ENCODE data around the gene WBP11.
A peak's percentile ranks its signal among the peaks of the same experiment; 100 is the strongest.

The WBP11 gene

GRCh38 chr12:14781563-14781962 lies 21.7 kb downstream of the WBP11 start:
- no peak overlapping the region for H3K4me3 ChIP-seq (ENCODE audit: low read depth, low read length)
- TF ChIP-seq CTCF (IDR thresholded peaks at IDR 0.05; ENCODE audit: low read depth, low read length, missing control alignments), result no peak
- no peak for DNase-seq (ENCODE audit: low read depth)

GRCh38 chr12:14780859-14781258 lies 22.4 kb downstream of the WBP11 start:
- no peak for TF ChIP-seq CTCF (IDR thresholded peaks at IDR 0.05; ENCODE audit: low read depth, low read length, missing control alignments)
- DNase-seq (ENCODE audit: low read depth), result no peak
- no peak overlapping the region for H3K4me3 ChIP-seq (ENCODE audit: low read depth, low read length)

GRCh38 chr12:14779834-14780233 lies 23.4 kb downstream of the WBP11 start:
- no peak for DNase-seq (ENCODE audit: low read depth)
- no peak overlapping the region for H3K4me3 ChIP-seq (ENCODE audit: low read depth, low read length)
- no peak for TF ChIP-seq CTCF (IDR thresholded peaks at IDR 0.05; ENCODE audit: low read depth, low read length, missing control alignments)

GRCh38 chr12:14777271-14777670 lies 26.0 kb downstream of the WBP11 start:
- TF ChIP-seq CTCF (IDR thresholded peaks at IDR 0.05; ENCODE audit: low read depth, low read length, missing control alignments), result no peak
- no peak overlapping the region for H3K4me3 ChIP-seq (ENCODE audit: low read depth, low read length)

GRCh38 chr12:14776236-14776961 lies 26.9 kb downstream of the WBP11 start:
- TF ChIP-seq CTCF (IDR thresholded peaks at IDR 0.05; ENCODE audit: low read depth, low read length, missing control alignments), result peak; percentile 35
- H3K4me3 ChIP-seq (ENCODE audit: low read depth, low read length), result no peak overlapping the region
- DNase-seq (ENCODE audit: low read depth), result no peak

More at GRCh38 chr12:14777271-14777670, 26.0 kb downstream of the WBP11 start:
- DNase-seq (ENCODE audit: low read depth), result no peak

- TF ChIP-seq CTCF (IDR thresholded peaks at IDR 0.05; ENCODE audit: low read depth, low read length, missing control alignments), result no peak
Observed at GRCh38 chr12:14775636-14775980, 27.7 kb downstream of the WBP11 start.

More at GRCh38 chr12:14775636-14775980, 27.7 kb downstream of the WBP11 start:
- DNase-seq (ENCODE audit: low read depth), result no peak
- no peak overlapping the region; the same call in 1 of the 2 replicates for H3K4me3 ChIP-seq (ENCODE audit: low read depth, low read length)
